Hair follicular keratinocyte (primary cell): ENCODE data around the gene CXXC1. TPM values are rescaled to one million over a fixed set of nuclear protein-coding genes. Genes with fewer than 3 reads are reported as not detected.

Source experiments
- total RNA-seq: library from RNA; depleted of rRNA; stranded (reverse); fragments of >200 nt; gene quantifications from 2 replicates; pipeline ENCODE4 v1.2.3, GENCODE V29; 2015

CXXC1 gene
- total RNA-seq, result 35.5 and 53.5 TPM in 2 replicates

GRCh38 chr18:50287441-50288347 is at the start of gene CXXC1:
TSS of gene CXXC1 (minus strand) at chr18:50287692. CDS start at chr18:50287589, 103 bp downstream.

GRCh38 chr18:50281295-50281971 is 6.1 kb downstream of the CXXC1 start, which contains the start of gene MBD1:
TSS of gene MBD1 (minus strand) at chr18:50281523. CDS start at chr18:50279992, 1,531 bp downstream.

GRCh38 chr18:50266248-50266704 is 21.2 kb downstream of the CXXC1 start, which contains the start of gene CFAP53:
TSS of gene CFAP53 (minus strand) at chr18:50266495. CDS start at chr18:50266404, 91 bp downstream.

Other genes with a start within 250 kb of the CXXC1 start
- 2.5 and 7.7 TPM in 2 replicates for gene MYO5B, start 92.5 kb downstream of the CXXC1 start, total RNA-seq
- 0.04 and 0.86 TPM in 2 replicates for gene CFAP53, start 21.2 kb downstream of the CXXC1 start, total RNA-seq
- 87.2 and 107 TPM in 2 replicates for gene MBD1, start 6.2 kb downstream of the CXXC1 start, total RNA-seq
- 11.4 and 20.0 TPM in 2 replicates for gene SKA1, start 87.4 kb upstream of the CXXC1 start, total RNA-seq